ENCODE measurements around the gene ZKSCAN8. TPM values are rescaled to one million over a fixed set of nuclear protein-coding genes. Genes with fewer than 3 reads are reported as not detected.

ZKSCAN8 gene
- total and polyA plus RNA-seq, 2 donors (not counting 3 experiments of a cell fraction or from before 2014, with no cell fraction given) = 9.4 to 19.7 TPM

- no peaks in the 10 kb centered on the region for H3K79me2 ChIP-seq (ENCODE audit: control insufficient read depth, insufficient read depth, low read length)
- no peaks in the 10 kb centered on the region for H3K9me1 ChIP-seq (replicated peaks; ENCODE audit: control insufficient read depth, extremely low read depth, insufficient read depth, low read length)
- H3K9ac ChIP-seq (replicated peaks; ENCODE audit: extremely low read depth, insufficient read depth, low read length) = no peak overlapping the region
- H3K36me3 ChIP-seq (ENCODE audit: control insufficient read depth in 2 of 2, extremely low read depth in 1 of 2, insufficient read depth in 2 of 2, low read length in 2 of 2) = peaks cover 0 to 5% of the 10 kb centered on the region in 2 experiments
- TF ChIP-seq CTCF (IDR thresholded peaks at IDR 0.05; ENCODE audit: extremely low read depth in 1 of 2, insufficient read depth in 1 of 2, low read depth in 1 of 2, low read length in 2 of 2) (no peak), FOS (IDR thresholded peaks at IDR 0.05; ENCODE audit: borderline replicate concordance, insufficient read depth, low read length) (no peak), GATA2 (IDR thresholded peaks at IDR 0.05; ENCODE audit: insufficient read depth, insufficient read length, low read depth, low read length) (no peak), EZH2 (IDR thresholded peaks at IDR 0.05; ENCODE audit: borderline replicate concordance, low read depth, low read length, severe bottlenecking) (no peak), MYC (IDR thresholded peaks at IDR 0.05; ENCODE audit: low read depth, low read length) (no peak), POLR2A (IDR thresholded peaks at IDR 0.05; ENCODE audit: low read depth, low read length) (no peak), JUN (IDR thresholded peaks at IDR 0.05; ENCODE audit: borderline replicate concordance, insufficient read depth, insufficient read length, low read depth) (no peak), POLR2AphosphoS5 (IDR thresholded peaks at IDR 0.05; ENCODE audit: insufficient read depth, low read depth, low read length) (no peak)
- TF ChIP-seq, protein P1, sequence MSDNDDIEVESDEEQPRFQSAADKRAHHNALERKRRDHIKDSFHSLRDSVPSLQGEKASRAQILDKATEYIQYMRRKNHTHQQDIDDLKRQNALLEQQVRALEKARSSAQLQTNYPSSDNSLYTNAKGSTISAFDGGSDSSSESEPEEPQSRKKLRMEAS (IDR thresholded peaks at IDR 0.05; ENCODE audit: insufficient read depth, insufficient read length) = no peak
- POLR2A ChIA-PET = no interaction called here
- H3K27ac ChIP-seq (ENCODE audit: insufficient read depth, low read depth, low read length) = no peak overlapping the region
- H3K27me3 ChIP-seq (ENCODE audit: control insufficient read depth in 2 of 2, insufficient read depth in 2 of 2, low read length in 2 of 2) = no peaks in the 10 kb centered on the region
- H4K20me1 ChIP-seq (replicated peaks; ENCODE audit: control insufficient read depth, extremely low read depth, insufficient read depth, low read length) = no peaks in the 10 kb centered on the region
- H3K4me3 ChIP-seq (replicated peaks in 1 of 3; ENCODE audit: insufficient read depth in 1 of 3, low read depth in 1 of 3, low read length in 3 of 3) = no peak overlapping the region
- dilution Hi-C loops (cut with MboI; ENCODE audit: extremely low pct_ligation_motif_present, low sequenced_read_pairs) = no loop called here
- DNase-seq (ENCODE audit: low read depth, low spot score) (no peak), FAIRE-seq (no peak)
- no peaks in the 10 kb centered on the region for H3K4me1 ChIP-seq (ENCODE audit: control insufficient read depth, extremely low read depth, insufficient read depth, low read length)
- BruUV-seq (replicated peaks) = no TSS peak
- H2AFZ ChIP-seq (ENCODE audit: low read depth, low read length) = no peak overlapping the region
- intact Hi-C loops (cut with micrococcal nuclease) = no loop called here
- CTCF ChIA-PET = no interaction called here
- no peaks in the 10 kb centered on the region for H3K9me3 ChIP-seq (replicated peaks; ENCODE audit: control insufficient read depth, insufficient read depth, low read length)
- H3K4me2 ChIP-seq (ENCODE audit: insufficient read depth, low read length) = no peak overlapping the region
These were observed 23.5 kb upstream of the ZKSCAN8 start for GRCh38 chr6:28118217-28118616.

All from endothelial cell of umbilical vein (primary cell).